ENCODE measurements around the gene KIF5B. TPM values are rescaled to one million over a fixed set of nuclear protein-coding genes. Genes with fewer than 3 reads are reported as not detected.
"Not testable (repeated sequence)": the region's sequence is repeated elsewhere in the genome, so short reads cannot be mapped to it uniquely, and the experiment has no call there.

The KIF5B gene
- total RNA-seq, 4 donors from 2014 or later = 170 to 345 (median 288) TPM

- TF ChIP-seq CTCF (IDR thresholded peaks at IDR 0.05) = peak in 1 of 4 experiments; percentile 25
- TF ChIP-seq POLR2AphosphoS5 (IDR thresholded peaks at IDR 0.05) = peak; percentile 57
- TF ChIP-seq POLR2A (IDR thresholded peaks at IDR 0.05) = peak; percentile 18 to 45
- TF ChIP-seq EP300 (IDR thresholded peaks at IDR 0.05) = no peak
- 1 to 4% methylated on average over 7 to 17 of the region's 59 CpGs for WGBS, 2 donors (ENCODE audit: low coverage in 1 of 2)
- Histone ChIP-seq H3K36me3 (no peaks in the 10 kb centered on the region), H3K4me1 (peaks cover 2 to 44% (median 5%) of the 10 kb centered on the region in 3 donors), H3K27ac (peak overlapping the region; percentile 89 to 99 (median 96)), H3K4me3 (peak overlapping the region; percentile 75 to 87), H3K9me3 (no peaks in the 10 kb centered on the region), H3K27me3 (no peaks in the 10 kb centered on the region)
- ATAC-seq = peak; percentile 62
Observed at GRCh38 chr10:32055478-32056135, 618 bp downstream of the KIF5B start.

- H3K36me3 ChIP-seq = no peaks in the 10 kb centered on the region
- H3K9me3 ChIP-seq = no peaks in the 10 kb centered on the region
- peak overlapping the region; percentile 75 to 87 for H3K4me3 ChIP-seq
- 4 to 10% methylated on average over 3 to 5 of the region's 5 CpGs for WGBS, 2 donors (ENCODE audit: low coverage in 1 of 2)
- peaks cover 10 to 59% (median 12%) of the 10 kb centered on the region in 3 donors for H3K4me1 ChIP-seq
- H3K27ac ChIP-seq = peak overlapping the region; percentile 89 to 99 (median 96)
- ATAC-seq = no peak
- H3K27me3 ChIP-seq = no peaks in the 10 kb centered on the region
- TF ChIP-seq POLR2AphosphoS5 (IDR thresholded peaks at IDR 0.05) (peak; percentile 11), CTCF (IDR thresholded peaks at IDR 0.05) (no peak)
Observed at GRCh38 chr10:32054094-32054493, 2.1 kb downstream of the KIF5B start.

- not testable (repeated sequence) for H3K9me3 ChIP-seq, H3K36me3 ChIP-seq, ATAC-seq, H3K27me3 ChIP-seq
- Histone ChIP-seq H3K27ac (peak overlapping the region; percentile 89 to 99 (median 96)), H3K4me3 (peak overlapping the region; percentile 75 to 87), H3K4me1 (peaks cover 12 to 66% (median 14%) of the 10 kb centered on the region in 3 donors)
- 52 to 61% methylated on average over 8 to 9 of the region's 11 CpGs for WGBS, 2 donors (ENCODE audit: low coverage in 1 of 2)
Observed at GRCh38 chr10:32053392-32053791, 2.8 kb downstream of the KIF5B start.

GRCh38 chr10:32051926-32052325, 4.3 kb downstream of the KIF5B start:
- WGBS, 2 donors (ENCODE audit: low coverage in 1 of 2) = 16 to 17% methylated on average over 3 of the region's 3 CpGs
- peaks cover 0 to 14% of the 10 kb centered on the region in 2 donors for H3K36me3 ChIP-seq
- H3K4me3 ChIP-seq = peak overlapping the region; percentile 75 to 87
- TF ChIP-seq CTCF (IDR thresholded peaks at IDR 0.05) (no peak), POLR2AphosphoS5 (IDR thresholded peaks at IDR 0.05) (no peak), EP300 (IDR thresholded peaks at IDR 0.05) (no peak), POLR2A (IDR thresholded peaks at IDR 0.05) (no peak)
- H3K9me3 ChIP-seq = no peaks in the 10 kb centered on the region
- H3K27me3 ChIP-seq = no peaks in the 10 kb centered on the region
- H3K4me1 ChIP-seq = peaks cover 15 to 74% (median 19%) of the 10 kb centered on the region in 3 donors
- H3K27ac ChIP-seq = peak overlapping the region; percentile 80 to 99 (median 92)
- no peak for ATAC-seq

GRCh38 chr10:32050177-32050576, 6.0 kb downstream of the KIF5B start:
- 22 to 44% methylated on average over 6 of the region's 6 CpGs for WGBS, 2 donors (ENCODE audit: low coverage in 1 of 2)
- Histone ChIP-seq H3K27ac (peak overlapping the region; percentile 80 to 99 (median 92)), H3K4me1 (peaks cover 13 to 87% (median 19%) of the 10 kb centered on the region in 3 donors), H3K4me3 (peak overlapping the region in 1 of 2 donors; percentile 75), H3K27me3 (no peaks in the 10 kb centered on the region), H3K36me3 (peaks cover 0 to 27% of the 10 kb centered on the region in 2 donors), H3K9me3 (no peaks in the 10 kb centered on the region)
- ATAC-seq = no peak
- no peak for TF ChIP-seq CTCF (IDR thresholded peaks at IDR 0.05)
- no peak for TF ChIP-seq POLR2A (IDR thresholded peaks at IDR 0.05)
- TF ChIP-seq EP300 (IDR thresholded peaks at IDR 0.05) = no peak
- TF ChIP-seq POLR2AphosphoS5 (IDR thresholded peaks at IDR 0.05) = no peak
